HG03066 (cell line): ENCODE data around the gene SHQ1.
"Not testable (repeated sequence)": the region's sequence is repeated elsewhere in the genome, so short reads cannot be mapped to it uniquely, and the experiment has no call there.

ENCODE experiments used
- ATAC-seq: cut with Tn5 transposase; IDR thresholded peaks from one replicate; pipeline ENCODE4 v1.9.1; 2021; ENCODE audit warnings: low read depth; ENCODE audit not compliant: unreplicated experiment

SHQ1 gene

DNA sequence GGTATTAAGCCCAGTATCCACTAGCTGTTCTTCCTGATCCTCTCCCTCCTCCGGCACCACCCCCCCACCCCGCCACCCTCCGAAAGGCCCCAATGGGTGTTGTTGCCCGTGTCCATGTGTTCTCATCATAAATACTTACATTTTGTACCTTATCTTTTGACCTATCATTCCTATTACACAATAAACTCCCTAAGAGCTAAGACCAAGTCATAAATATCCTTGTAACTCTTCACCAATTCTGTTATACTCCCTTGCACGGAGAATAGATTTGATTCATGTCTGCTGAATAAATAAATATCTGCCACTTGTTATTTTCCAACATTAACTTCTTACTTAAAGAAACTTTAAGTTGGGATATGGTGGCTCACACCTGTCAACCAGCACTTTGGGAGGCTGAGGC, 43.9 kb downstream of the SHQ1 start:
- ATAC-seq = no peak

- ATAC-seq = no peak
Measured at GRCh38 chr3:72803573-72803972, 44.7 kb downstream of the SHQ1 start.

DNA sequence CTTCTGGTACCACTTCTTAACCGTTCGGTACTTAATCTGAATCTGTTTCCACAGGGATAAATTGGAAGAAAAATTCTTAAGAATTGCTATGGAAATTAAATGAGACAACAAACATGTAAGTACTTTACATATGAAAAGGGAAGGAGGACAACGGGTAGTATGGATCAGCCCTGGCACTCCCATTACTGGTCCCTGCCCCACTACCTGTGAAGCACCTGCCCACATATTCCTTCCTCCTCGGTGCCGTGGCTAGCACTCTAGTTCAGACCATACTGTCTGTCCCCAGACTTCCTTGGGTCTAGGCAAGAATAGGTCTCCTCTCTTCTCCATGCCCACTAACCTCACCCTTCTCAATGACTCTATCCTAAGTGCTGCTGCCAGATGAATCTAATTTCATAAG, 46.2 kb downstream of the SHQ1 start:
- no peak for ATAC-seq

GRCh38 chr3:72800869-72801268, 47.4 kb downstream of the SHQ1 start:
- no peak for ATAC-seq

GRCh38 chr3:72798552-72799195, 49.6 kb downstream of the SHQ1 start:
- ATAC-seq = no peak

GRCh38 chr3:72797773-72798543, 50.3 kb downstream of the SHQ1 start:
- no peak for ATAC-seq

DNA sequence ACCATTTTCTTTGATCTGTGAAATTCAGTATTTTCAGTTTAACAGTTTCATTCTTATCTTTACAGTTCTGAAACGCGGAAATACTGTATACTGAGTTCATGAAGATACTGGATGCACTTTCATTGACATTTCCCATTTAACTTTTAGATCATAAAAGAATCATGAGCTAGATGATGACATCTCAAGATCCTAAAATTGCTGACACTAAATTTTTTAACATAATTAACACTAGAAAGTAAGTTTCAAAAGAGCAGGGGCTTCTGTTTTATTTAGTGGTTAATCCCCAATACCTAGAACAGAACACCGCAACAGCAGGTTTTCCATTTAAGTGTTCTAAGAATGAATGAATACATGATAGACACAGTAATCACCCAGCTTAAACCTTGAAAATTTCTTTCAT, 54.2 kb downstream of the SHQ1 start:
- ATAC-seq = no peak

DNA sequence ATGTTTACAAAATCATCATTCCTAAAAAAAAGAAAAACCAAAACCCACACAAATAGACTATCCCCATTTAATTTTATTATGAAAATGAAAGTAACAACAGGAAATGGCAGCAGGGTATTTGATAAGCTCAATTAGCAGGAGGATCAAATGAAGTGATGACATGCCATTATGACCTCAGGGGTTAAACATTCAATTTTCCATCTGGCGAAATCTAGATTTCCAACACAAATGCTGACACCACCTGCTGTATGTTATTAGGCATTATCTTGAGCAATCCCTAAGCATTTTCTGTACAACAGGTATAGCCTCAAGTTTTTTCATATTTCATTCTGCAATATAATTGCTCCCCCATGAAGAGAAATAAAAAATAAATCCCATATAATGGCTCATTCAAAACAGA, 57.1 kb downstream of the SHQ1 start:
- ATAC-seq = no peak

- ATAC-seq = no peak
Measured at GRCh38 chr3:72789786-72790185, 58.5 kb downstream of the SHQ1 start.

- not testable (repeated sequence) for ATAC-seq
Measured at GRCh38 chr3:72788232-72788631, 60.0 kb downstream of the SHQ1 start.

DNA sequence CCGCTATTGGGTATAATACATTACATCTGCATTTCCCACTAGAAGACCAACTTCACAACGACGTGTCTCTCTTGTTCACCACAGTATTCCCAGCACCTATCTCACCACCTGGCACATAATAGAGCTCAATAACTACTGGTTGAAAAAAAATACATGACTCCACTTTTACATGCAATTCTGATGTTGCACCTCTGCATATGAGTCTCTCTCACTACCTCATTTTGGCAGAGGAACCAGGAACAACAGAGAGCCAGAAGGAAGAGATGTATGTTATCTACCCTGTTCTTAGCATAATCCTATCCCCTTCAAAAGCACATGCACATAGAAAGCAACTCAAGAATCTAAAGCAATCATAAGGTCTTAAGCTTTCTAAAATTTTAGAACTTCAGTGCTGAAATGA, 61.6 kb downstream of the SHQ1 start:
- no peak for ATAC-seq

DNA sequence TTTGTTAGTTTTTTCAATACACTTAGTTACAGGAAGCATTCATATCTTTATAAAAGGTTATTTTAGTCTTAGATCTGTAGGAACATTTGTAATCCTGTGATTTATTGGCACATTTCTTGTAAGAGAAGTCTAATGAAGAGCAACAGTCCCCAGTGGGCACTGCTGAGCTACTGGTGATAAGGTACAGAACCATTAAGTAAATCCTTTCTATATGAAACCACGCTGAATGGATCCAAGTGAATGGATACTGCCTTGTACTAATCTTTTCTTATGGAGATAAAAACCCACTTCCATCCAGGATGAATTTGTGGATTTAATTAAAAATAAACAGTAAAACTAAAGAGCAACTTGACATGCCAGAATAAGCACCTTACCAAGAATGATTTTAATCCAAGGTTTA, 64.0 kb downstream of the SHQ1 start:
- ATAC-seq = no peak

DNA sequence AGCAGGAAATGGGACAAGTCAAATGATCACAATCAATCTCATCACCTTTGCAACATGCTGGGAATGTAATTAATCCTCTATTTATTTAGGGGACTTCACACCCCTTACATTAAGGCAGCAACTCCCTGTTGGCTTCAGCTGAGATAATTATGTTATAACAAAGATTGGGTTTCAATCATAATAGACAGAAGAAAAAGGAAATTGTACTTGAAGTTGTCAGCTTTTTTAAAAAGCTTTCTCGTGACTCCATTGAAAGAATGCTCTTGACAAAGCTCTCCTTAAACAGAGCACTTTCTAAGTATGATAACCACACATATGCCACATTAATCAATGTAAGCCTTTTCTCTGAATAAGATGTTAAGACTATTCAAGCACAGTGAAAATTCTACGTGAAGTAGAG, 65.7 kb downstream of the SHQ1 start:
- no peak for ATAC-seq

DNA sequence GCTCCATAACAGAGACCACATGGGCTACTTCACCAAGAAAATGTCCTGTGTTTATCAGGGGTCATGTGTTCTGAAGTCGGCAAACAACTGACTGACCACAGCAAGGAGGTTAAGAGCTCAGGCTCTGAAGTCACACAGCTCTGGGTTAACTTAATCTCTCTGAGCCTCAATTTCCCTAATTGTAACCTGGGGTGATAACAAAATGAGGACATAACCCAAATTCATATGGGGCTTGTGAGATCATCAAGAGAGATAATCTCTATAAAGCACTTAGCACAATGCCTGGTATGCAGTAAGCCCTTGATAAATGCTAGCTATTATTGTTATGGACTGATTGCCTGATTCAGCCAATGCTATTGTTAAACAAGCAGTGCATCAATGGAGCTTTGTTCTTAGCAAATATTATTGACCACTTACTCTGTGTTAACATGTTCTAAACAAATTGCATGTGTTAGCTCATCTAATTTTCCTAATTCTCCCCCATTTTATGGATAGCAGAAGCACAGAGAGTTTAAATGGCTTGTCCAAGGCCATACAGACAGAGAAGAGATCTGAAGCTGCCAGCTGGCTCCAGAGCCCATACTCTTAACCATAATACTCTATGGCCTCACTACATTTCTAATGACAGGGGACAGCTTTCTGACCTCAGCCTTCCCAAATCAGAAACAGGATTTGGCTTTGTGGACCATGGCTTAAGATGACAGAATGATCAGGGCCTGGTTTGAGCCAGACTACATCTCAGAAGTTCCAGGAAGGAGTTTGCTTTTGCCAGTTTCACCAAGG, 78.3 kb downstream of the SHQ1 start:
- no peak for ATAC-seq

DNA sequence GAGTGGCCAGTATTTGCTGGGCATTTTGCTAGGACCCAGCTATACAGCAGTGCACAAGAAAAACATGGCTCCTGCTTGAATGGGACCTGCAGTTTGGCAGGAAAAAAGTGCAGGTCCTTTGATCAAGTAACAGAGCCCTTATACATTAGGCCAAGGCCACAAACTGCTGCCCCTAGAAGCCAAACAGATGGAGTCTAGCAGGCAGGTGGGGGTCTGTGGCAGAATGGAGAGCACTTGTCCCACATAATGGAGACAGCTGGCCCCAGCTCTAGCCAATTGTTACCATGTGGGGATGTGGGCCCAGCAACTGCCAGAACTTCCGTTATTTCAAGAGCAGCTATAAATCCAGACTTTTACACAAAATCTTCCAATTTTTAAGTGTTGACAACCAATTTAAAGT, 79.3 kb downstream of the SHQ1 start:
- no peak for ATAC-seq

DNA sequence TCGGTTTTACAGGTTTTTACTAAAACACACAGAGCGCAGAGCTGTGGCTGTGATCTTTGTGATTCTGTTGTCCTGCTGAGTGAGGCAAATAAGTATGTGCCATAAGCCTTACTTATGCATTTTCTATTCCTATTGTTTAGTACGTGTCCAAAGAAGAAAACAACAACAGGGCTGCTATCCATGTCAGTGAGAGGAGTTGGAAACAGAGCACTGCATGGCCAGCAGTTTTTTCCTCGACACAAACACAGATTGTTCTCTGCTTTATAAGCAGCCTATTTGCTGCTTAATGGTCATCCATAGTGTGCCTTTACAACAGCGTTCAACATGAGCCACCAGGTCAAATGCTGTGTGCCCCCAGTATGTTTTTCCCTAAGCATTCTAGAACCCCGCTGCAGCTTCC, 79.8 kb downstream of the SHQ1 start:
- ATAC-seq = no peak

- no peak for ATAC-seq
Measured at GRCh38 chr3:72768006-72768441, 80.2 kb downstream of the SHQ1 start.

DNA sequence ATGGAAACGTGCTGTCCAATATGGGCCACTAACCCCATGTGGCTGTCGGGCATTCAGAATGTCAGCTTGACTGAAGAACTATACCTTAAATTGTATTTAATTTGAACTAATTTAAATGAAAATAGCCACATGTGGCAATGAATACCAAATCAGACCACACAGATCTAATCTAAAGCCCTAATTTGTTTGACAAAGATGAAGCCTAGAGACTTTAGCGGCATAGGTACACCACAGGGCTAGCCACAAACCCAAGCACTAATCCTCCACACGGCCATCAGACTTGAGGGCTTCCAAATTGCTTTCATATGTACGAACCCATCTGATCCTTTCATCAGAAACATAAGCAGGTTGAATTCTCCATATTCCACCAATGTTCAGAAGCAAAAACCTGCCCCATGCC, 81.4 kb downstream of the SHQ1 start:
- ATAC-seq = no peak

- no peak for ATAC-seq
Measured at GRCh38 chr3:72763751-72764440, 84.3 kb downstream of the SHQ1 start.

GRCh38 chr3:72761410-72761809, 86.8 kb downstream of the SHQ1 start:
- no peak for ATAC-seq

GRCh38 chr3:72760225-72760624, 88.0 kb downstream of the SHQ1 start:
- no peak for ATAC-seq
